Left forelimb (tissue), 1 donor: Measurements from ENCODE around the gene PBX4.
A peak's percentile ranks its signal among the peaks of the same experiment; 100 is the strongest.

Source experiments
- DNase-seq: peaks from one replicate; pipeline ENCODE4 v3.0.0-alpha.2; 2018; ENCODE audit warnings: low spot score

The PBX4 gene

GRCh38 chr19:19649155-19649554 is 30.7 kb upstream of the PBX4 start:
- DNase-seq = no peak

DNA sequence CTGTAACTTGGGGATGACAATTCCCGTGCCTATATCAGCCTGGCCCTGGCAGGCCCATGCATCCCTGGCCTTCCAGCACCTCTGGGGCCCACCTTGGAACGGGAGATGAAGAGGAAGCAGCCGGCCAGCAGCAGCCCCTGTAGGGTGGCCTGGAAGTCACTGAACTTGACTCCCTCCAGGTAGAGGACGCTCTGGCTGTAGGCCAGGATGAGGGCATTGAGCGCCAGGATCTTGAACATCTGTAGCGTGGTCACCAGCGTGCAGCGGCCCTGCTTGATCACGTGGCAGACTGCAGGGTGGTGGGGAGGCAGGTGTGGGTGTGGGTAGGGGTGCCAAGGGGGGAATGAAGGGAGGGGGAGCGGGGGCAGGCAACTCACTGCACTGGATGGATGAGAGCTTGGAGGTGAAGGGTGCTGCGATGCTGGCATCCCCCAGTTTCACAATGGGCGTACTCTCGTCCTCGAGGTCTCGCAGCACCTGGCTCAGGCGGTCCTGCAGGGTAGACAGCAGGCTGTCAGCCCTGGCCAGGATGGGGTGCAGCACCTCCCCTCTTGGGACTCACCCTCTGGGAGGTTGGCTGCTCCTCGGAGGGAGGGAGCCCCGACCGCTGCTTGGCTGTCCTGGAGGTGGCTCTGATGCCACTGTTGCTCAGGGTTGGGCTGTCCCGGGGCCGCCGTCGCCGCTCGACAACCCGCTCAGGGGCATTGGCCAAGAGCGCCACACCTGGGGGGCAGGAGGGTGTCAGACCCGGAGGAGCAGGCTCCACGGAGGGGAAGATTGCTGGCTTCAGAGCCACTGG is 28.7 kb upstream of the PBX4 start:
- no peak for DNase-seq

GRCh38 chr19:19645233-19645870 is 26.9 kb upstream of the PBX4 start:
- no peak for DNase-seq

DNA sequence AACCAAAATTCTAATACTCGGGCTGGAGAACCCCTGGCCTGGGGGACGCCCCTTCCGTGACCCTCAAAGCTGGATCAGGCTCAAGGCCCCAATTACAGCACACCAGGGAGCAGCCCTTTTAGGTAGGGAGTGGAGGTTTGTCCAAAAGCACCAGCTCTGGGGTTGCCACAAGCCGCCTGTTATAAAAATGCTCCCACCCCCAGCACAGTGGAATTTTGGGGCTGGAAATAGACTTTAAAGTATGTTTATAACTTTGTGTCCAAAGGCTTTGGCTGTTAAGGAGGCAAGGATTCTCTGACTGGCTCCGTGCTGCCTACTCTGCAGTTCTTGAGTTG is 25.5 kb upstream of the PBX4 start:
- DNase-seq = no peak

DNA sequence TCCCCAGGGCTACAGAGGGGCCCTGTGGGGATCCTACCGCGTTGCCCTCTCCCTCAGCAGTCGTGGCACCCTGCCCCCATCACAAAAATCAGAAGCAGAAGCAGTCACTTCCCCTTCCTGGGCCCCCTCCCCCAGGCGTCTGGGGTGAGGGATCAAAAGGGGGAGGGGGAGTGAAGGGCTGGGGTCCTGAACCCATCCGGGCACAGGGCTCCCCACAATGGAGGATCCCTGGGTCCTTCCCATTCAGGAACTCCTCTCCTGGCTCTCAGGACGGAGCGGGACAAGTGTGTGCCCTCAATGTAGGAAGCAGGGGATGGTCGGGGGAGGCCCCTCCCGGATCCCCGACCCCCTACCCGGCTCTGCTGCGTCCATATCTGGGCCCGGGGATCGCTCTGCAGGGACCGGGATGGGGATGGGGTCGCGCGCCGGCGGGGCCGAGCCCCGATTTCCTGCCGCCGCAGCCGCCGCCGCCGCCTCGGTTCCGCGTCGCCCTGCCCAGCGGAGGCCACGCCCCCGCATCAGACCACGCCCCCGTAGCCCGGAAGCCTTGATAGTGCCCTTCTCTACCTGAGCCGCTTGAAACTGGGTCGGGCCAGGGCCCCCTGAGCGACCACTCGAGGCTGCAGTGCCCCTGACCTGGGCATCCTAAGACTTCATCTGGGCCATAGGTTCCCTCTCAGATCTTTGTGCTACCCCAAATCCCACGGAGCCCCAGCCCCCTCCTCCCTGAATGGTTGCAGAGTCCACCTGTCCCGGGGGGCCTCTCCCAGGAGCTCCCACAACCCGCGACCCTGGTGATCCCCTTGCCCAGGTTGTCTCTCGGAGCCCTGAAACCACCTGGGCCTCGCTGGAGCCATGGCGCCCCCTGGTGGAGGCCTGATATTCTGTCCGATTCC is 24.9 kb upstream of the PBX4 start, which contains the start of gene GMIP:
TSS of gene GMIP (minus strand) at position 500 of the 896 bp plus-strand sequence. CDS start at position 372, 128 bp downstream.
- DNase-seq = peak; percentile 82

DNA sequence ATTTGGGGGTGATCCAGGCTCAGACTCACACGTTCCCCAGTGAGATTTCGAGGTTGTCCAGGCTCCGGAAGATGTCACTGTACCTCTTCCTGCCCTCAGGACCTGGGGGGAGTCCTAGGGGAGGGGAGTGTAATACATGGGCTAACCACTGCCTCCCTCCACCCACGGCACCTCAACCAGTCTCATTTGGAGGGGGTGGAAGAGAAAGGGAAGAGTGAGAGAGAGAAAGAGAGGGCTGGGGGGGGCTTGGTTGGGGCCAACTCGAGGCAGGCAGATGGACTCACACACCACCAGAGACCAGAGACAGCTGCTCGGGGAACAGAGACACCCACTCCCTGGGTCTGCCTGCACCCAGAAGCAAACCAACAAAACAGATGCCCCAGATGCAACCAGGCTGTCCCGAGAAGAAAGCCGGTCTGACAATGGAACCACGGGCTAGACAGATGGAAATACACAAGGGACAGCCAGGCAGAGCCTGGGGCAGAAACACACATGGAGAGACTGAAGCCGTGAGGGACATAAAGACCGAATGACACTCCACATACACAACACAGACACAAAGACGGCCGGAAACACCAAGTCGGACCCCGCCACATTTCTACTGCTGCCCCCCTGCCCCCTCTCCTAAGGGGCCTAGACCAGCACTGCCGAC is 24.1 kb upstream of the PBX4 start:
- DNase-seq = no peak

GRCh38 chr19:19637523-19638251 is 19.2 kb upstream of the PBX4 start:
- DNase-seq = no peak

GRCh38 chr19:19637186-19637522 is 18.7 kb upstream of the PBX4 start:
- no peak for DNase-seq

- DNase-seq = peak; percentile 61
Measured at GRCh38 chr19:19636573-19637185, 18.2 kb upstream of the PBX4 start.

GRCh38 chr19:19635313-19635702 is 16.8 kb upstream of the PBX4 start:
- no peak for DNase-seq

DNA sequence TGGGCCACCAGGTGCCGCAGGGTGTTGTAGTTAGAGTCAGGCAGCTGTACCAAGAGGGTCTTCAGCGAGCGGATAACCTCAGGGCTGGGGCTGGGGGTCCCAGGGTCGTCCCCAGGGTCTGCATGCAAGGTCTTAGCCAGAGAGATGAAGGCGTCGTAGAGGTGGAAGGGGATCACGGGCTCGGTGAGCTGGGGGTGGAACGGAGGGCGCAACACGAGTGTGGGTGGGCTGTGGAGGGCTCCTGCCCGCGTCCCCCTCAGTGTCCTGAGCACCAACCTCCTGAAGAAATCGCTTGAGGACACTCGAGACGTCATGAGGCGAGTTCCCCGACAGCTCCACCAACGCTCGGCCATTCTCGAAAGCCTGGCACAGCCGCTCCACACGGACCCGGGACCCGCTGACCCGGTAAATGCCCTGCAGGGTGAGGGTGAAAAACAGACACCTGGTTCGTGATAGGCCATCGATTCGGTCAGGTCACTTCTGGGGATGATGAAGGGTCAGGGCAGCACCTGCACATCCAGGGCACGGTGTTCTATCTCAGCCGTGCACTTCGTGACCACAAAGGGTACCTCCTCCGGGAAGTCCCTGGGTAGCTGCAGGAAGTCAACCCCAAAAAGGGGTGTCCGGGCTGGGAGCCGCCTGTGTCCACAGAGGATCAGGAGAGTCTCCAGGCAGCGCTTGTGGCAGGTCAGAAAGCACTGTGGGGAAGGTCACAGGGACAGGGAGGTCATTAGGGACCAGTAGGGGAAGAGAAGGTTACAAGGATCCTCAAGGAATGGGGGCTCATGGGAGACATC is 16.2 kb upstream of the PBX4 start:
- no peak for DNase-seq

DNA sequence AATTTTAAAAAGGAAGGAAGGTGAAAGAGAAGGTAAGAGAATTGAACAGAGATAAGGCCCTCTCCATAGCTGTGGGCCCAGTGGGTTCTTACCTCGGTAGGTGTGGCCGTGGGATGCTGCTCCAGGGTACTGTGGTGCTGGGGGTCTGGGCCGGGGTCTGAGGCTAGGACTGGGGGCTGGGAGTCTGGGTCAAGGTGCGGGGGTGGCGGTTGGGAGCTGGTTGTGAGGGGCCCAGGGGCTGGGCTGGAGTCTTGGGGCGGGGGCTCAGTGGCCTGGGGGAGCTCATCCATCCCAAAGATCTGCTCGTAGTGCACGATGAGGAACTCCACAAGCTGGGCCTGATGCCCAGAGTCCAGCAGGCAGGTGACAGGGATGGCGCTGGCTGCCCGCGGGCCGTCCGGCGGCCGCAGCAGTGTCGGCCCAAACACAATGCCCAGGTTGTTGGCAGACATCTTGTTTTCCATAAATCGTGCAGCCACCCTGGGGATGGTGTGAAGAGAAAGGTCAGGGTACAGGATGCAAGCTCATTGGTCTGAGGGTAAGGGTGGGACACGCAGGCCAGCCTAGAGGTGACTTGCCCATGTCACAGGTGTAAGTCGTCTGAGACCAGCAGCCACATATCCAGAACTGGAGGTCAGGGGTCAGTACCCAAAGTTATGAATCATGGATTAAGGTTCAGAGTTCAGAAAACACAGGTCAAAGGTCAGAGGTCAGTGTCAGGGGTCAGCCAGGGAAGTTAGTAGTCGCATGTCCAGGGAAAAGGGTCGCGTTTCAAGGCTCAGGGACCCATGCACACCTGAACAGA is 15.4 kb upstream of the PBX4 start:
- no peak for DNase-seq

DNA sequence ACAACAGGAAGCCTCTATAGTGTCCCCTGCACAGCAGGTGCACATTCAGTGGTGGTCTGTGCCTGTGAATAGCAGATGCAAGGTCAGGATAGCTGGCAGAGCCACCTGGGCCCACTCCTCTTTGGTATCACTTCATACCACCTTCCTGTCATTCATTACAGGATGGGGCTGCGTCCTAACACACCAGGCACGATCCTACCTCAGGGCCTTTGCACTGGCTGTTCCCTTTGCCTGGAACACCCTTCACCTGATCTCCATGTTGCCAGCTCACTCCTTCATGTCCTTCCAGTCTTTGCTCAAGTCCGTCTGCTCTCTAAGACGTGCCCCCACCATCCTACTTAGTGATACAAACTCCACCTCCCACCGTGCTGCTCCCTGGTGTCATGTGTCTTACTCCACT is 14.2 kb upstream of the PBX4 start:
- DNase-seq = no peak

- peak; percentile 64 for DNase-seq
Measured at GRCh38 chr19:19631346-19631745, 12.9 kb upstream of the PBX4 start.

DNA sequence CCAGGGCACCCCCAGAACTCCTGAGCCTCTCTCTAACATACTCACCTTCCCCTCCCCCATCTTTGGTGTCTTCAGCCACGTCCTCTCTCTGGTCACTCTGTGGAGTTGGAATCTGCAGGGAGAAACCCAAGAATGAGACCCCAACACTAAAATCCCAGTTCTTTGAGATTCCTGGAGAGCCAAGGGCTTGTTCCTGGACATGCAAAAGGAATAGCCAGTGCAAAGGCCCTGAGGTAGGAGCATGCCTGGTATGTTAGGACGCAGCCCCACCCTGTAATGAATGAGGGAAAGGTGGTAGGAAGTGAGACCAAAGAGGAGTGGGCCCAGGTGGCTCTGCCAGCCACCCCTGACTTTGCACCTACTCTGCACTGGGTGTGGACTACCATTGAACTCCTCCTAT is 11.9 kb upstream of the PBX4 start:
- DNase-seq = no peak

GRCh38 chr19:19630062-19630414 is 11.6 kb upstream of the PBX4 start:
- no peak for DNase-seq

DNA sequence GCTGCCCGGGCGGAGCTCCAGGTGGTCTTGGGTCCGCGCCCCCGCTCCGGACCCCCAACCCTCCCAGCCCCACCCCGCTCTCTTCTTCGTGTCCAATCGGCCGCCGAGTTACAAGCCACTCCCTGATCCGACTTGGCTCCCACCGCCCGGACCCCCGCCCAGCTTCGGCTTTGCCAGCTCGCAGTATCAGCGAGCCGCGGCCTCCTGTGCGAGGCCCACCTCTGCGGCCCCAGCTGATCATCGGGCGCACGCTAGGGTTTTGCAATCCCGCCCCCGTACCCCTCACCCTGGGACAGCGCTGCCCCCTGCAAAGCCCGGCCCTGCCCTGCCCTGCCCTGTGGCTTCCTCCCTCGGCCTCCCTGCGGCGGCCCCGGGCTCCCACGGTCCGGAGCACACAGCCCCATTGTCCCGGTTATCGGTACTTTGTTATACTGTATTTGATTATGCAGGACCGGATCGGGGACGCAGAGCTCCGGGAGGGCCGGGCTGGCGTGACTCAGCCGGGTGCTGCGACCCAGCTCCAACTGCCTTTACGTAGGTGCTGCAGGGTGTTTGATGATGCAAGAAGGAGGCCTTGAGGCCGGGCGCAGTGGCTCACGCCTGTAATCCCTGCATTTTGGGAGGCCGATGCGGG is 10.1 kb upstream of the PBX4 start:
- DNase-seq = peak; percentile 69

DNA sequence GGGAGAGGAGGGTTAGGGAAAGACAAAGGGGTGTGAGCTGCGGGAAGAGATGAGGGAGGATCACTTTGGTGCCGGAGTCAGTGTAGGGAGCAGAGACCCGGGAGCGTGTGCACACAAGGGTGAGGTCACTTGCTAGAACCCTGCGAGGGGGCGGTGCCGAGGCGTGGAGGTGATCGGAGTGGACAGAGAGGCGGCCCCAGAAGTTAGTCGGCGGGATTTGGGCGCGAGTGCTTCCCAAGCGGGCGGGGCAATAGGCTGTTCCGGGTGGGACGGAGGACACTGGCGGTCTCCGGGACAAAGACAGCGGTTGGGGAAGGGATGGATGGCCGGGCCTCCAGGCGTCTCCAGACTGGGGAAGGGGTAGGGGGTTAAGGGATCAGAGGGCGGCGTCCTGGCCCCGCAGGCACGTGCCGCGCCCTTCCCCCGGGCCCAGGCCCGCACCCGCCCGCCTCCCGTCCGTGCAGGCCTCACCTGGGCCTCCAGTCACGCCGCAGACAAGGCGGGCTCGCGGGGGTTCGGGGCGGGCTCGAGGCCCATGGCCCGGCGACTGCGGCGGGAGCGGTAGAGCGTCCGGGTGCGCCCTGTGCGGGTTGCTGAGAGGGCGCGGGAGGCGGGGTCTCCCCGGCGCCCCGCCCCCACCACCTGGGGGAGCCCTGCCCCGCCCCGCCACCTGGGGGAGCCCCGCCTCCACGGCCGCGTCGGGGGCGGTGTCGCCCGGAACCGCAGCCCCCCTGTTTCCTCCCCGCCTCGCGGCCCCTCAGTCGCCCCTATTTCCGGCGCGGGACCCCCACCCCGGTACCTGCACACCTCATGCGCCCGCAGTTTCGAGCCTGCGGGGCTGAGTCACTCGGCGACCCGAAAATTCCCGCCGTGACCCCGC is 9.4 kb upstream of the PBX4 start, which contains the start of gene LPAR2:
TSS of gene LPAR2 (minus strand) at position 600 of the 880 bp plus-strand sequence. CDS start 945 bp downstream, outside the sequence.
- DNase-seq = peak; percentile 67
